ENCODE data around the gene CRKL.
"Not testable (repeated sequence)": the region's sequence is repeated elsewhere in the genome, so short reads cannot be mapped to it uniquely, and the experiment has no call there.

GRCh38 chr22:20942203-20942902, 25.1 kb downstream of the CRKL start:
- not testable (repeated sequence) for TF ChIP-seq CTCF (conservative IDR thresholded peaks at IDR 0.05); ZFX (IDR thresholded peaks at IDR 0.05)

Data from C4-2B (cell line).